Activated CD4-positive, alpha-beta T cell treated with anti-CD3 and anti-CD28 coated beads, Interleukin-2, amount 50 U/mL, for 48 hours (primary cell): Measurements from ENCODE around the gene MUC13.

Experiments
- DNase-seq, 2 experiments: peaks; one replicate each; pipeline ENCODE4 v3.0.0-alpha.2; 2020

MUC13 gene

GRCh38 chr3:124862006-124862405, 72.5 kb downstream of the MUC13 start:
- no peak for DNase-seq

- no peak for DNase-seq
Observed at GRCh38 chr3:124861041-124861440, 73.5 kb downstream of the MUC13 start.

GRCh38 chr3:124860599-124860998, 74.0 kb downstream of the MUC13 start:
- no peak for DNase-seq

- DNase-seq, result no peak
Observed at GRCh38 chr3:124859025-124859424, 75.5 kb downstream of the MUC13 start.

- no peak for DNase-seq
Observed at GRCh38 chr3:124858275-124858674, 76.3 kb downstream of the MUC13 start.

GRCh38 chr3:124856677-124857076, 77.9 kb downstream of the MUC13 start:
- DNase-seq, result no peak
